Bronchial epithelial cell (primary cell): ENCODE data around the gene PBX1. TPM values are rescaled to one million over a fixed set of nuclear protein-coding genes. Genes with fewer than 3 reads are reported as not detected.
"Not testable (repeated sequence)": the region's sequence is repeated elsewhere in the genome, so short reads cannot be mapped to it uniquely, and the experiment has no call there.

Experiments
- DNase-seq: peaks from one replicate; pipeline ENCODE4 v3.0.0-alpha.2; 2010; ENCODE audit warnings: low read depth
- FAIRE-seq: peaks from 2 replicates; lab custom pipeline; 2011; peaks lifted over from hg19 to GRCh38; lab: Jason Lieb, UNC
- H3K27me3 ChIP-seq: 2 replicates; pipeline ENCODE4 v1.5.1; 2011; ENCODE audit warnings: low read length; ENCODE audit not compliant: control insufficient read depth, insufficient read depth
- H3K36me3 ChIP-seq: 2 replicates; pipeline ENCODE4 v1.5.1; 2011; ENCODE audit warnings: low read length; ENCODE audit not compliant: control insufficient read depth, insufficient read depth
- H3K4me3 ChIP-seq: 2 replicates; pipeline ENCODE4 v1.5.1; 2011; ENCODE audit warnings: mild to moderate bottlenecking, low read depth, low read length, control low read depth
- total RNA-seq: library from RNA; depleted of rRNA; stranded (reverse); fragments of >200 nt; gene quantifications from 2 replicates; pipeline ENCODE4 v1.2.1, GENCODE V29; 2014
- TF ChIP-seq, protein P1 (sequence below): IDR thresholded peaks from 2 replicates; pipeline ENCODE4 v1.5.1; 2011; ENCODE audit warnings: mild to moderate bottlenecking, moderate library complexity, low read length, control low read depth, inconsistent platforms; ENCODE audit not compliant: insufficient read depth, severe bottlenecking

The PBX1 gene
- total RNA-seq, 1 donor from 2014 or later: 3.2 TPM

DNA sequence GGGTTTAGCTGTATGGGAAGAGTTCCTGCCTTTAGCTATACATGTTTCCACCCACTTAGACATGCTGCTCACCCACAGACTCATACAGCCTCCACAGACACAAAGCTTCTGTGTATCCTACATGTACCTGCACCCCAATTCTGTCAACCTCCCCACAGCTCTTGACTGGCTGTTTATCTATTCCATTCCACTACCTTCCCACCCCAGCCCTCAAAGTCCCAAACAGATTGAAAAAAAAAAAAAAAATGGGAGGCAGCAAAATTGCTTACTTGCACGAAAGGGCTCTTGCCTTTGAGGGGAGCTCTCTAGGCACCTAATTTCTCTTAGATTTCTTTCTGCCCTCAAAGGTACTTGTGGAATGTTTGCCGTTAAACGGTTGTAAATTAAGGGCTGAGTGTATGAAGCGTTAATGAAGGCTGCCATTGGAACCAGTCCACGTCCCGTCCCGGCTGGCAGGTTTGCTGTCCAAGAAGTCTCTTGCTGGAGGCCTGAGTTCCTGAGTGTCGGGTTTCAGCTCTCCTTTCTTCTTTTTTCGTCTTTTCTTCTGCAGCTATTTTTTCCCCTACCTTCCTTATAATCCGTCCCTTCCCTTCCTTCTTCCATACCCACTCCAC is 43.6 kb downstream of the PBX1 start:
- no peak overlapping the region for H3K4me3 ChIP-seq
- H3K36me3 ChIP-seq: no peaks in the 10 kb centered on the region
- TF ChIP-seq, protein P1, sequence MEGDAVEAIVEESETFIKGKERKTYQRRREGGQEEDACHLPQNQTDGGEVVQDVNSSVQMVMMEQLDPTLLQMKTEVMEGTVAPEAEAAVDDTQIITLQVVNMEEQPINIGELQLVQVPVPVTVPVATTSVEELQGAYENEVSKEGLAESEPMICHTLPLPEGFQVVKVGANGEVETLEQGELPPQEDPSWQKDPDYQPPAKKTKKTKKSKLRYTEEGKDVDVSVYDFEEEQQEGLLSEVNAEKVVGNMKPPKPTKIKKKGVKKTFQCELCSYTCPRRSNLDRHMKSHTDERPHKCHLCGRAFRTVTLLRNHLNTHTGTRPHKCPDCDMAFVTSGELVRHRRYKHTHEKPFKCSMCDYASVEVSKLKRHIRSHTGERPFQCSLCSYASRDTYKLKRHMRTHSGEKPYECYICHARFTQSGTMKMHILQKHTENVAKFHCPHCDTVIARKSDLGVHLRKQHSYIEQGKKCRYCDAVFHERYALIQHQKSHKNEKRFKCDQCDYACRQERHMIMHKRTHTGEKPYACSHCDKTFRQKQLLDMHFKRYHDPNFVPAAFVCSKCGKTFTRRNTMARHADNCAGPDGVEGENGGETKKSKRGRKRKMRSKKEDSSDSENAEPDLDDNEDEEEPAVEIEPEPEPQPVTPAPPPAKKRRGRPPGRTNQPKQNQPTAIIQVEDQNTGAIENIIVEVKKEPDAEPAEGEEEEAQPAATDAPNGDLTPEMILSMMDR: no peak
- DNase-seq (peak; percentile 18), FAIRE-seq (no peak)
- H3K27me3 ChIP-seq: no peaks in the 10 kb centered on the region

DNA sequence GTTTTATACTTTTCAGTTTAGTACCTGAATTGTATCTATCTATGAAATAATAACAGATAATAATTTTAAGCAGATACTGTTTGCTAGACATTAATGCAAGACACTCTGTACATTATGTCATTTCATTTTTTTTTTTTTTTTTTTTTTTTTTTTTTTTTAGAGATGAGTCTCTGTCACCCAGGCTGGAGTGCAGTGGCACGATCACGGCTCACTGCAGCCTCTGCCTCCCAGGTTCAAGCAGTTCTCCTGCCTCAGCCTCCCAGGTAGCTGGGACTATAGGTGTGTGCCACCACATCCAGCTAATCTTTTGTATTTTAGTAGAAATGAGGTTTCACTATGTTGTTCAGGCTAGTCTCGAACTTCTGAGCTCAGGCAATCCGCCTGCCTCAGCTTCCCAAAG is 44.8 kb downstream of the PBX1 start:
- not testable (repeated sequence) for H3K27me3 ChIP-seq, H3K36me3 ChIP-seq, H3K4me3 ChIP-seq, DNase-seq, FAIRE-seq

DNA sequence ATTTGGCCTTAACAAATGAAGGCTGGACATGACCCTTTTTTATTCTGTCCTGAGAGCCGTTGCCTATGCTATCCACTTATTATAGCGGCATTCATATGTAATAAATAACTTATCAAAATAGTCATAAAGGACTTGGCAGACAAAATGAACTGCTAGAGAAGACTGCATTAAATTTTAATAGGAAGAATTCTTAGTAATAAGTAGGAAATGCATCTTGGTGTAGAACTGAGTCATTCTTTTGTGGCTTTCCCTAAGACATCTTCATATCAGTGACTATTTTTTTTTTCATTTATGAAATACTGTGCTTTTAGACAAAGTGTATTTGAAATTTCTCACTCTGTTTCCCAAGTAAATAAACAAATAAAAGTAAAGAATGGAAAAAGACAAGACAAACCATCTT is 45.6 kb downstream of the PBX1 start:
- TF ChIP-seq, protein P1: no peak

DNA sequence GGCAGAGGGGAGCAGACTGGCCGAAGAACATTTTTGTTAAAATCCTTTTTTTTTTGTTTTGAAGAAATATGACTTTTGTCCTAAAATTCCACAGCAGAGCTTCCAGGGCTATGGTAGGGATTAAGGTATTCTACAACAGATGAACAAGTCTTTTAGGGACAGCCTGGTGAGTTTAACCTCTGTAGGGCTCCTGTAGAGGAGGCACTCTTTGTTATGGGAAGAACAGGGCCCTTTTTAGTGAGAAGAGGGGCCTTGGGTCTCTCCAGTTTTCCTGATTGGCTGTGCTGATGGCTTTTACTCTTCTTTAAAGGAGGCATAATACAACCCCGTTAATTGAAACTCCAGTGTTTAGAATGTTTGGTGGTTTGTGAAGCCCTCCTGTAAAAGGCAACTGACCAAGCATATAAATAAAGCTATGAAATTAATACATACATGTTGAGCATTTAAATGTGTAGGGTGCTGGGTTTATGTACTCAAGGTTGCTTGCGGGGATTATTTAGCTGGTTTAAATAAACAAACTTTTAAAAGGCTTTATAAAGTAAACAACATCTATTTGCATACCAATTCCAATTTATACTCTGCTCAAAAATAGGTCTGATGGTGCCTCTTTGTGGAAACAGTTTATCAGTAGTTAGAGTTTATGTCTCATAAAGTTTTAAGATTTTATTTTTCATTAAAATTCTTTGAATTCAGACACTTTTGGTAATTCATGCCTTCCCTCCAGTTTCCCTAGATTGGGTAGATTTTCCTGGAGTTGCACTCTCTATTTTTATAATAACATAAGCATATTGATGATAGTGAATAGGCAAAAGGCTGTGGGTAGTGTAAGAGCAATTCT is 46.5 kb downstream of the PBX1 start:
- H3K36me3 ChIP-seq: no peaks in the 10 kb centered on the region
- TF ChIP-seq, protein P1: no peak
- FAIRE-seq: no peak
- no peaks in the 10 kb centered on the region for H3K27me3 ChIP-seq
- no peak for DNase-seq
- no peak overlapping the region for H3K4me3 ChIP-seq

More for the DNA sequence above, 45.6 kb downstream of the PBX1 start:
- Histone ChIP-seq H3K4me3 (no peak overlapping the region), H3K27me3 (no peaks in the 10 kb centered on the region), H3K36me3 (no peaks in the 10 kb centered on the region)
- FAIRE-seq (no peak), DNase-seq (peak; percentile 29)

DNA sequence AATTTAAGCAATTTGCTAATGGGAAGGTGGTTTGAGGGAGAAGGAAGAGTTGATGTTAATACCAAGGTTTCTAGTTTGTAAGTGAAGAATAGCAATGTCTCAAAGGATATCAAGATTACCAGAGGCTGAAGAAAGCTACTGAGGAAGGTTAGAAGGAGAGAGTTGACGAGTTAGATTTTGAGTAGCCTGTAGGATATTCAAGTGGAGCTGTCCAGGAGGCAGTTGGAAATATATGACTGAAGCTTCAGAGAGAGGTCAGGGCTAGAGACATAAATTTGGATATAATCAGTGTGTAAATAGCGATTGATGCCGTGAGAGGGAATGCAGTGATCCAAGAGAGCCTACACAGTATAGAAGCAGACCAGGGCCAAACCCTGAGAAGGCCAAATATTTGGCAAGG is 48.4 kb downstream of the PBX1 start:
- DNase-seq: no peak
- TF ChIP-seq, protein P1: no peak
- no peak overlapping the region for H3K4me3 ChIP-seq
- H3K36me3 ChIP-seq: no peaks in the 10 kb centered on the region
- FAIRE-seq: no peak
- H3K27me3 ChIP-seq: no peaks in the 10 kb centered on the region

DNA sequence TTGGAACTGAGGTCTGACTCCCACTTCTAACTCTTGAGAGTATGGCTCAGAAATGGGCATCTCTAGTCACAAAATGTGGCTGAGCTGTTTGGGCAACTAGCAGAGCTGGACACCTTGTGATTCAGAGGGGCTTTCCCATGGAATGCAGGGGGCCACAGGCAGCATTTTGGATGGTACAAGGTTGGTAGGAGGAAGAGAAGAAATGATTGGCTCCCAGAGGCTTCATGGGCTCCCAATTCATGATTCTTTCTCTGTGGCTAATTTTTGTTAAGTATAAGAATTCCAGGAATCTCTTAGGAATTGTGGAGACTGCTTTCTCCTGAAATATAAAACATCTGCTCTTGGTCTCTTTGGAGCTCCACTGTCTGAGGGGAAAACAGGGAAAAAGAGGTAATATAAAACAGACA is 49.7 kb downstream of the PBX1 start:
- H3K4me3 ChIP-seq: no peak overlapping the region
- H3K36me3 ChIP-seq: no peaks in the 10 kb centered on the region
- DNase-seq (no peak), FAIRE-seq (no peak)
- TF ChIP-seq, protein P1: no peak
- no peaks in the 10 kb centered on the region for H3K27me3 ChIP-seq
